ENCODE results near the gene APLP2. TPM values are rescaled to one million over a fixed set of nuclear protein-coding genes. Genes with fewer than 3 reads are reported as not detected.
A peak's percentile ranks its signal among the peaks of the same experiment; 100 is the strongest.
"Not testable (repeated sequence)": the region's sequence is repeated elsewhere in the genome, so short reads cannot be mapped to it uniquely, and the experiment has no call there.

Gene APLP2
- 100 to 1,000 TPM; 447 to 475 (median 450) TPM for polyA plus RNA-seq (ENCODE audit: insufficient read length in 3 of 3)
- long read RNA-seq, donor 1, transcript APLP2-210 (16 exons, 2,530 nt), result major isoform, 31 of 308 reads
- long read RNA-seq, donor 1, transcript APLP2-203 (17 exons, 3,270 nt), result minor isoform, 12 of 308 reads
- long read RNA-seq, donor 1, transcript APLP2-218 (2 exons, 584 nt), result minor isoform, 5 of 308 reads
- long read RNA-seq, donor 1, partial matches to known transcripts, result 253 of 308 reads
- long read RNA-seq, donor 1, other reads (novel, unspliced or antisense), result 0 of 308 reads
- long read RNA-seq, donor 2, transcript APLP2-210 (16 exons, 2,530 nt), result major isoform, 33 of 151 reads
- long read RNA-seq, donor 2, transcript APLP2-203 (17 exons, 3,270 nt), result minor isoform, 12 of 151 reads
- long read RNA-seq, donor 2, transcript APLP2-207 (2 exons, 1,590 nt), result minor isoform, 11 of 151 reads
- long read RNA-seq, donor 2, partial matches to known transcripts, result 90 of 151 reads
- long read RNA-seq, donor 2, other reads (novel, unspliced or antisense), result 0 of 151 reads
- long read RNA-seq, donor 3, transcript APLP2-203 (17 exons, 3,270 nt), result minor isoform, 8 of 151 reads
- long read RNA-seq, donor 3, transcript APLP2-210 (16 exons, 2,530 nt), result major isoform, 24 of 151 reads
- long read RNA-seq, donor 3, transcript APLP2-207 (2 exons, 1,590 nt), result minor isoform, 6 of 151 reads
- long read RNA-seq, donor 3, partial matches to known transcripts, result 110 of 151 reads
- long read RNA-seq, donor 3, other reads (novel, unspliced or antisense), result 0 of 151 reads
- long read RNA-seq, donor 4, transcript APLP2-210 (16 exons, 2,530 nt), result major isoform, 42 of 148 reads
- long read RNA-seq, donor 4, transcript APLP2-215 (3 exons, 1,322 nt), result minor isoform, 5 of 148 reads
- long read RNA-seq, donor 4, transcript APLP2-203 (17 exons, 3,270 nt), result minor isoform, 18 of 148 reads
- long read RNA-seq, donor 4, transcript APLP2-207 (2 exons, 1,590 nt), result minor isoform, 9 of 148 reads
- long read RNA-seq, donor 4, partial matches to known transcripts, result 74 of 148 reads
- long read RNA-seq, donor 4, other reads (novel, unspliced or antisense), result 0 of 148 reads
- long read RNA-seq, donor 5, partial matches to known transcripts, result 185 of 194 reads
- long read RNA-seq, donor 5, other reads (novel, unspliced or antisense), result 0 of 194 reads
- long read RNA-seq, donor 6, transcript APLP2-203 (17 exons, 3,270 nt), result minor isoform, 20 of 266 reads
- long read RNA-seq, donor 6, transcript APLP2-215 (3 exons, 1,322 nt), result minor isoform, 7 of 266 reads
- long read RNA-seq, donor 6, transcript APLP2-210 (16 exons, 2,530 nt), result major isoform, 30 of 266 reads
- long read RNA-seq, donor 6, partial matches to known transcripts, result 201 of 266 reads
- long read RNA-seq, donor 6, other reads (novel, unspliced or antisense), result 0 of 266 reads
- long read RNA-seq, donor 7, transcript APLP2-210 (16 exons, 2,530 nt), result major isoform, 16 of 324 reads
- long read RNA-seq, donor 7, partial matches to known transcripts, result 296 of 324 reads
- long read RNA-seq, donor 7, other reads (novel, unspliced or antisense), result 0 of 324 reads
- long read RNA-seq, donor 8, transcript APLP2-210 (16 exons, 2,530 nt), result major isoform, 6 of 47 reads
- long read RNA-seq, donor 8, partial matches to known transcripts, result 32 of 47 reads
- long read RNA-seq, donor 8, other reads (novel, unspliced or antisense), result 0 of 47 reads
- long read RNA-seq, donor 9, transcript APLP2-207 (2 exons, 1,590 nt), result minor isoform, 8 of 221 reads
- long read RNA-seq, donor 9, transcript APLP2-215 (3 exons, 1,322 nt), result minor isoform, 5 of 221 reads
- long read RNA-seq, donor 9, transcript APLP2-203 (17 exons, 3,270 nt), result minor isoform, 17 of 221 reads
- long read RNA-seq, donor 9, transcript APLP2-210 (16 exons, 2,530 nt), result major isoform, 41 of 221 reads
- long read RNA-seq, donor 9, partial matches to known transcripts, result 147 of 221 reads
- long read RNA-seq, donor 9, other reads (novel, unspliced or antisense), result 0 of 221 reads
- long read RNA-seq, donor 10, transcript APLP2-207 (2 exons, 1,590 nt), result minor isoform, 6 of 314 reads
- long read RNA-seq, donor 10, transcript APLP2-210 (16 exons, 2,530 nt), result major isoform, 26 of 314 reads
- long read RNA-seq, donor 10, partial matches to known transcripts, result 273 of 314 reads
- long read RNA-seq, donor 10, other reads (novel, unspliced or antisense), result 0 of 314 reads
- long read RNA-seq, donor 11, transcript APLP2-218 (2 exons, 584 nt), result minor isoform, 6 of 280 reads
- long read RNA-seq, donor 11, transcript APLP2-210 (16 exons, 2,530 nt), result major isoform, 10 of 280 reads
- long read RNA-seq, donor 11, partial matches to known transcripts, result 256 of 280 reads
- long read RNA-seq, donor 11, other reads (novel, unspliced or antisense), result 0 of 280 reads
- long read RNA-seq, donor 12, transcript APLP2-203 (17 exons, 3,270 nt), result minor isoform, 22 of 270 reads
- long read RNA-seq, donor 12, transcript APLP2-210 (16 exons, 2,530 nt), result major isoform, 71 of 270 reads
- long read RNA-seq, donor 12, transcript APLP2-207 (2 exons, 1,590 nt), result minor isoform, 8 of 270 reads
- long read RNA-seq, donor 12, transcript APLP2-215 (3 exons, 1,322 nt), result minor isoform, 19 of 270 reads
- long read RNA-seq, donor 12, partial matches to known transcripts, result 145 of 270 reads
- long read RNA-seq, donor 12, other reads (novel, unspliced or antisense), result 0 of 270 reads
- long read RNA-seq, donor 13, transcript APLP2-215 (3 exons, 1,322 nt), result minor isoform, 7 of 167 reads
- long read RNA-seq, donor 13, transcript APLP2-210 (16 exons, 2,530 nt), result major isoform, 10 of 167 reads
- long read RNA-seq, donor 13, partial matches to known transcripts, result 144 of 167 reads
- long read RNA-seq, donor 13, other reads (novel, unspliced or antisense), result 0 of 167 reads
- long read RNA-seq, donor 14, result 0 reads
- long read RNA-seq, donor 15, transcript APLP2-210 (16 exons, 2,530 nt), result major isoform, 45 of 225 reads
- long read RNA-seq, donor 15, transcript APLP2-215 (3 exons, 1,322 nt), result minor isoform, 9 of 225 reads
- long read RNA-seq, donor 15, transcript APLP2-203 (17 exons, 3,270 nt), result minor isoform, 18 of 225 reads
- long read RNA-seq, donor 15, transcript APLP2-207 (2 exons, 1,590 nt), result minor isoform, 10 of 225 reads
- long read RNA-seq, donor 15, partial matches to known transcripts, result 136 of 225 reads
- long read RNA-seq, donor 15, other reads (novel, unspliced or antisense), result 0 of 225 reads
- long read RNA-seq, donor 16, transcript APLP2-203 (17 exons, 3,270 nt), result minor isoform, 15 of 239 reads
- long read RNA-seq, donor 16, transcript APLP2-210 (16 exons, 2,530 nt), result major isoform, 38 of 239 reads
- long read RNA-seq, donor 16, partial matches to known transcripts, result 175 of 239 reads
- long read RNA-seq, donor 16, other reads (novel, unspliced or antisense), result 0 of 239 reads

DNA sequence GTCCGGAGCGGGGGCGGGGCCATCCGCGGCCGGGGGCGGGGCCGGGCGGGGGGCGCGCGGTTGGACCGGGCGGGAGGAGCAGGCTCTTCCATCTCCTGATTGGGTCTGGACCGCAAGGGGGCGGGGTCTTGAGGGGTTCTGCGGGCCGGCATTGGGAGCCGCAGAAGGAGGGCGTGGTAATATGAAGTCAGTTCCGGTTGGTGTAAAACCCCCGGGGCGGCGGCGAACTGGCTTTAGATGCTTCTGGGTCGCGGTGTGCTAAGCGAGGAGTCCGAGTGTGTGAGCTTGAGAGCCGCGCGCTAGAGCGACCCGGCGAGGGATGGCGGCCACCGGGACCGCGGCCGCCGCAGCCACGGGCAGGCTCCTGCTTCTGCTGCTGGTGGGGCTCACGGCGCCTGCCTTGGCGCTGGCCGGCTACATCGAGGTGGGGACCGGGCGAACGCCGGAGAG lies at the start of gene APLP2:
APLP2 (plus strand) TSS at position 236 of the 450 bp plus-strand sequence; CDS start at position 320, 84 bp downstream.
- peak; percentile 99 for DNase-seq

DNA sequence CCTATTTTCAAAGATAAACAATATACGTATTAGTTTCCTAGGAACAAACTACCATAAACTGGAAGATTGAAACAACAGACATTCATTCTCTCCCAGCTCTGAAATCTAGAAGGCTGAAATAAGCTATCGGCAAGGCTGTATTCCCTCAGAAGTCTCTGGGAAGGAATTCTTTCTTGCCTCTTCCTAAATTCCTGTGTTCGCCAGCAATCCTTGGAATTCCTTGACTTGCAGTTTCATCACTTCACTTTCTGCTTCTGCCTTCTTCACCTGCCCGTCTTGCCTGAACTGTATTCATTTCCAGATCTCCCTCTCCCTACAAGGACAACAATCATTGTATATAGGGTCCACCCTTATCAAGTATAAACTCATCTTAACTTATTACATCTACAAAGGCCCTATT lies 49.4 kb upstream of the APLP2 start:
- DNase-seq, result no peak

DNA sequence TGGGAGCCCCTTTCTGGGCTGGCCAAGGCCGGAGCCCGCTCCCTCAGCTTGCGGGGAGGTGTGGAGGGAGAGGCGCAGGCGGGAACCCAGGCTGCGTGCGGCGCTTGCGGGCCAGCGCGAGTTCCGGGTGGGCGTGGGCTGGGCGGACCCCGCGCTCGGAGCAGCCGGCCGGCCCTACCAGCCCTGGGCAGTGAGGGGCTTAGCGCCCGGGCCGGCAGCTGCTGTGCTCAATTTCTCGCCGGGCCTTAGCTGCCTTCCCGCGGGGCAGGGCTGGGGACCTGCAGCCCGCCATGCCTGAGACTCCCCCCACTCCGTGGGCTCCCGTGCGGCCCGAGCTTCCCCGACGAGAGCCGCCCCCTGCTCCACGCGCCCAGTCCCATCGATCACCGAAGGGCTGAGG lies 48.1 kb upstream of the APLP2 start:
- not testable (repeated sequence) for DNase-seq

DNA sequence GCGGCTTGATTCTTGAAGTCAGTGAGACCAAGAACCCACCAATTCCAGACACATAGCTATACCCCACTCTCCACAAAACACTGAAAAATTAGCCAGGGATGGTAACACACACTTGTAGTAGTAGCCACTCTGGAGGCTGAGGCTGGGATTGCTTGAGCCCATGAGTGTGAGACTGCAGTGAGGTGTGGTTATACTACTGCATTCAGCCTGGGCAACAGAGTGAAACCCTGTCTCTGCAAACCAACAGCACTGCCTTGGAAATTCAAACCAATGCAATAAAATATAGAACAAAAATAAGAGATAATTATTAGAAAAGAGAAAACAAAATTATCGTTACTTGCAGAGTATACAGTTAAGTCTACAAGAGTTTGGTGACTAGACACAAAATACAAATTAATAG lies 46.9 kb upstream of the APLP2 start:
- DNase-seq, result no peak

DNA sequence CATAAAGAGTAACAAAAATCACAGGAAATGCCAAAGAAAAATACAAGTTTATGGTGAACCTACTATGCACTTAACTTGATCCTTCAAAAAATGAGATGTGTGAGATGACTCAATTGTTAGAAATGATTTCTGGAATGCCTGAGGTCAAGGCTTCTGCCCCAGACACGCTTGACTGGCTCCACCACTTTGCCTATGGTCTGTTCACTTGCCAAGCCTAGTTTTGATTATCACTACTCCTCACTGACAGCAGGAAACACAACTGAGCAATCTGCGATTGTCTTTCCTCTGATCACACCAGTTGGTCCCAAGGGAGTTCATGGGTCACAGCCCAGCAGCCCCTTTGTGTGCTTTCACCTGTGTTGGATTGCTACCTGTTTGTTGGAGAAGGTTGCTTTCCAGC lies 46.5 kb upstream of the APLP2 start:
- no peak for DNase-seq

DNA sequence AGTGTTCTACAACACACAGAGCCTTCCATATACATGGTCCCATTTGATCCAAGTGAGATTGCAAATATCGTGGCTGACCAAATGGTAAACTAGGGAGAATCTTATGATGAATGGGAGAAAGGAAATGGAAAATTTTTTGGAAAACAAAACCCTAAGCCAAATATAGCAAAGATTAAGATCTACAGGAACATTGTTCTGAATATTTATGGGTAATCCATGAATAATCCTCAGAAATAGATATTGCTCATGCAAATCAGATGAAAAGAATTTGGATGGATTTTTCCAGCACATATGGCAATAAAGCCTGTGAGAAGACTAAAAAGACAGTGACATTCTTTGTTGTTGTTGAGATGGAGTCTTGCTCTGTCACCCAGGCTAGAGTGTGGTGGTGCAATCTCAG lies 45.3 kb upstream of the APLP2 start:
- no peak for DNase-seq

DNA sequence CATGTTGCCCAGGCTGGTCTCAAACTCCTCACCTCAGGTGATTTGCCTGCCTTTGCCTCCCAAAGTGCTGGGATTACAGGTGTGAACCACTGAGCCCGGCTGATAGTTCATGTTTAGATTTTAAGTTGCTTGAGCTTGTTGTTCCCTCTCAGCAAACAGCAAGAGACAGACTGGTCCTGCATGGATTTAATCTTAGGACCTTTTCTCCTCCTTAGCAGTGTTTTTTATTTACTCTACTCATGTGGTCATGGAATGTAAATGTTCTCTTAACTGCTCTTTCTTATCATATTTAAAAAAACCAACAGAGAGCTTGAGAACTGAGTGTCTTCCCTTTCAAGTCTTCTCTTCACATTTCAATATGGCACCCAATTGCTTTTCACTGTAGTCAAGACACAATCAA lies 44.3 kb upstream of the APLP2 start:
- DNase-seq, result no peak

DNA sequence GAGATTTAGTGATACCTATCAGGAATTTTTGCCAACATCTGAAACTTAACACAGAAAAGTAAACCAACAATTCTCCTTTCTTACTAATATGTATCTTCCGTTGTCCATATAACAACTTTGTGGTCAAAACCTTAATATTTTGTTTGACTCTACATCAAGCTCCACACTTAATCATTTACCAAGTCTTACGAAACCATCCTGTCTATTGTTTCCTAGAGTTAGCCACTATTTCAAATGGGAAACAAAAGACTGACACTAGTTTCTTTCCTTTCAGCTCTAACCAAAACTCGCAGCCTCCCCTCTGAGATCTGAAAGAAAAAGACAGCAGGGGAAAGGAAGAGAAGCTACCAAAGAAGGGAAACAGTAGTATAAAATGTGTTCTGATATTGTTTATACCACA lies 40.6 kb upstream of the APLP2 start:
- DNase-seq, result no peak

DNA sequence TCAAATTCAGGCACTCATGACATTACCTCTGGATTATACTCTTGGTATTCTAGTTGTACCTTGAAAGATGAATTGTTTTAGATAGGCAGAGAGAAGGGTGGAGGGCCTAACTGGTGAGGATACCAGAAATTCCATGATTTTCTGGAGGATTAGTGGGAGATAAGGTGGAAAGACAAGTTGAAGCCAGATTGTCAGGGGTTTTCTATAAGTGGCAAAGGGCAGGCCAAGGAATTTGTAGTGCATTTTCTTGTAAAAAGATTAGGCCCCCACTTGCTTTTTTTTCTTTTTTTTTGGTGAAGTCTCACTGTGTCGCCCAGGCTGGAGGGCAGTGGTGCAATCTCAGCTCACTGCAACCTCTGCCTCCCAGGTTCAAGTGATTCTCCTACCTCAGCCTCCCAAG lies 38.6 kb upstream of the APLP2 start:
- no peak for DNase-seq

DNA sequence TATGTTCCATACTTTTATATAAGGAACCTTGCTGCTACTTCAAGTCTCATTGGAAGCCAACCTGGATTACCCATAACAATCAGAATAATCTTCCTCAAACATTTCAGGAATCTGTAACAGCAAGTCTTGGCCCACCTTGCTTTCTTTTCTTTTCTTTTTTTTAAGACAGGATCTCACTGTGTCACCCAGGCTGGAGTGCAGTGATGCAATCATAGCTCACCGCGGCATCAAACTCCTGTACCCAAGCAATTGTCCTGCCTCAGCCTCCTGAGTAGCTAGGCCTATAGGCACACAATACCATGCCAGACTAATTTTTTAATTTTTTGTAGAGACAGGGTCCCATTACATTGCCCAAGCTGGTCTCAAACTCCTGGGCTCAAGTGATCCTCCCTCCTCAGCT lies 37.7 kb upstream of the APLP2 start:
- DNase-seq, result no peak

DNA sequence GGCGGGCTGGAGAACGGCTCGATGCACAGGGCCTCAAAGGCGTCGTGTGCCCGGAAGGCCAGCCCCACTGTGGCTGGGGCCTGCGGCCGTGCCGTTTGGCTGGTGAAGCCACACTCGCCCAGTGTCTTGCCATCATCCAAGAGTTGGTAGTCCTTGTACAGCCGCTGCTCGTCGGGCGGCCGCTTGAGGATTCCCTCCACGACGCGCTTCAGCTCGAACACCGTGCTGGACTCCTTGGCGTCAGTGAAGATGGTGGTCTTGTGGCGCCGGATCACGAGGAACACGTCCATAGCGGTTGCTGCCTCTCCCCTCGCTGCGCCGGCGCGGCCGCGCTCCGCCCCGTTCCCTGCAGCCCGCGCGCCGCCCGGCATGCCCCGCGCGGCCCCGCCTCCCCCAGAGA lies 36.8 kb upstream of the APLP2 start:
- DNase-seq, result no peak

DNA sequence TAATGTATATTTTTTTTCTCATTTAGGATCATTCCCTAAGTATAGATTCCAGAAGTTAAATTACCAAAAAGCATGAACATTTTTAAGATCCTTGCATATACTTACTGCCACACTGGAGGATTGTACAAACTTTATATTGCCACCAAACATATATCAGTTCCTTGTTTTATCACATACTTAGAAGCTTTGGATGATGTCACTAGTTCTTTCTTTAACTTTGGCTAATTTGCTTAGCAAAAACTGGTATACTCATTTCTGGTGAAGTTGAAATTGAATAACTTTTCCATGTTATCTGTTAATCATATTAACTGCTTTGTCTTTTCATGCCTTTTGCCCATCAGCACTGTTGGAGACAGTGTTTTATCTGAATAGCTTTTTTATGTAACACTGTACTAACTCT lies 35.5 kb upstream of the APLP2 start:
- no peak for DNase-seq

DNA sequence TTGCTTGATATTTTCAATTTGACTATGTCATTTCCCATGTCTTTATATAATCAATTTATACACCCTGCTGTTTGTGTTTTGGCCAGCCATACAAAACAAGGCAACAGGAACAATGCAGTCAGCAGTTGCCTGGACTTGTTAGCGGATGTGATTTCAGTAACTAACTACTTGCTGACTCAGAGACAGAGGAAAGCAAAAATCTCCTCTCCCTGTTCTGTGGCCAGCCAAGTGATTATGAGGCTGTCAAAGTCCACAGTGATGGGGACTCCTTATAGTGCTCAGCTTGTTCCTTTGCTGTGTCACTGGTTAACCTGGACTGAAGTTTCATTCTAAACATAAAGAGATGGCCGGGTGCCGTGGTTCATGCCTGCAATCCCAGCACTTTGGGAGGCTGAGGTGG lies 32.6 kb upstream of the APLP2 start:
- no peak for DNase-seq

DNA sequence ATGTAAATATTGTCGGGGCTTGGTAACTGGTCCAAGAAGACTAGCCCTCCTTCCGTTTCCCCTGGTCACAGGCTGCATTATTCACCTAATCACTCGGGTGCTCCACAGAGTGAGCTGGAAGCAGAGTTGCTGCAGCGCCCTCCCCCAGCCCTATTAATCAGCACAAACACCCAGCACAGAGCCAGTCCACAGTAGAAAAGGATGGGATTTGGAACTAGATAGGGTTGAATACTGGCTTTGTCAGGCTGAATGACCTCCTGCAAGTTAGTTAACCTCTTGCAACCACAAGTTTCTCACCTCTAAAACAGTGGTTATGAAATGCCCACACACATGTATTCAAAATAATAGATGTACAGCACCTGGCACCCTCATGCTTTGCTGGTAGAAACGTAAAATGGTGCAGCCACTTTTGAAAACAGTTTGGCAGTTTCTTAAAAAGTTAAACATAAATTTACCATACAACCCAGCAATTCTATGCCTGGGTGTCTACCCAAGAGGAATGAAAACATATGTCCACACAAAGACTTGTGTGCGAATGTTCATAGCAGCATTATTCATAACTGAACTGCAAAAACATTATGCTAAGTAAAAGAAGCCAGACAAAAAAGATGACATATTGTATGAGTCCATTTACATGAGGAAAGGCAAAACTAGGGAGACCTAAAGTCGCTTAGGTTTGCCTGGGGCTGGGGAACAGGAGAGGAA lies 31.7 kb upstream of the APLP2 start:
- DNase-seq, result no peak

DNA sequence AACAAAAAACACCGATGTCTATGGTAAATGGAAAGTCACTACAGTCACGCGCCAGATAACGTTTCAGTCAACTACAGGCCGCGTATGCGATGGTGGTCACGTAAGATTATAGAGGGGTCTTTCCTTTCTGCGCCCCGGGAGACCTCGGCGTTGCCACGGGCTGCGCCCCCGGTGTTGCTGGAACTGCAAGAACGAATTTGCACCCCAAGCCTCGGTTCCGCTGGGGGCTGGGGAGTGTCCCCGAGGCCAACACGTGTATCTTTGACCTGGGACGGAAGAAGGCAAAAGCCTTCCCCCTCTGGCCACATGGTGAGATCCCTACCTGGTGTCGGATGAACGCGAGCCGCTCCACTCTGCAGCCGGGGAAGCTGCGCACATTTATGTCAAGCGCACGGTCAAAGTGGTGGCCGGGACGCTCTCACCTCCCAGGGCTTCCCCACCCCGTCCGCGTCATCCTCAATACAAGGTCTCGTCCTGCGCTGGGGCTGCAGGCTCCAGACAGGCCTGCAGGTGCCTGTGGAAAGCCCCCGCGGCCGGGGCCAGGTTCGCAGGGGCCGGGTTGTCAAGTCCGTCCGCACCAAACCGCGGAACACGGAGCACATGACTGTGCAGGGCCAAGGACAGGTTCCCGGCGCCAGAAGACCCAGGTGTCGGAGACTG lies 29.3 kb upstream of the APLP2 start:
- DNase-seq, result no peak

DNA sequence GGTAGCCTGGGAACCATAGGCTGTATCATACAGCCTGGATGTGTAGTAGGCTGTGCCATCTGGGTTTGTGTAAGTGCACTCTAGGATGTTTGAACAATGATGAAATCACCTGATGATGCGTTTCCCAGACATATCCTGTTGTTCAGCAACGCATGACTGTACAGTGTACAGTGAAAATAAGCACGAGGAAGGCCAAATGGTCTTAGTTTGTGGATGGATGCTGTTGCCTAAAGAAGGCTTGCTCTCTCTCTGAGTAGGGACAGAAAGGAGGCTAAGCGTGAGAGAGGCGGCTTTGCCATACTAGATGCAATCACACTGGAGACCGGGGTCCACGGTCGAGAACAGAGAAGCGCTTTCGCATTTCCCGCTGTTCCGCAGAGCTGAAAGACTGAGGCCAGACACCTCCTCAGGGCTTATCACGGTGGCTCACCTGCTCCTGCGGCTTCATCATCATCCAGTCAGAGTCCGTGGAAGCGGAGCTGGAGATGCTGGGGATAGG lies 27.6 kb upstream of the APLP2 start:
- no peak for DNase-seq
